ENCODE data around the gene AP3D1. TPM values are rescaled to one million over a fixed set of nuclear protein-coding genes. Genes with fewer than 3 reads are reported as not detected.
"Not testable (repeated sequence)": the region's sequence is repeated elsewhere in the genome, so short reads cannot be mapped to it uniquely, and the experiment has no call there.

Gene AP3D1
- 10 to 100 TPM; 41.8 to 41.9 TPM for total RNA-seq
- polyA plus RNA-seq (2013, experiment 1 of 2): 59.4 TPM
- polyA plus RNA-seq (2013, experiment 2 of 2): 68.8 TPM
- total RNA-seq: 91.3 to 224 (median 157) reads per million in 172 experiments

- ATAC-seq (ENCODE audit: poor library complexity): peak; percentile 87
- peak within 1 kb of the TSS; percentile 77 to 92 for H3K27ac ChIP-seq (ENCODE audit: low read depth in 1 of 2, low read length in 2 of 2)
- H3K27me3 Mint-ChIP-seq: no peaks in the 10 kb centered on the region
- H3K9me3 ChIP-seq (ENCODE audit: control insufficient read depth in 1 of 2, insufficient read depth in 1 of 2, low read length in 2 of 2): no peaks in the 10 kb centered on the region
- no peak for TF ChIP-seq CTCF (IDR thresholded peaks at IDR 0.05)
- no peaks in the 10 kb centered on the region for H3K27me3 ChIP-seq (ENCODE audit: control insufficient read depth in 1 of 2, insufficient read depth in 2 of 2, low read length in 2 of 2)
- H3K9me3 Mint-ChIP-seq: no peaks in the 10 kb centered on the region
- H3K36me3 Mint-ChIP-seq (ENCODE audit: low read depth): peaks cover 4% of the 10 kb centered on the region
- H3K4me3 Mint-ChIP-seq: peak within 1 kb of the TSS; percentile 93
- intact Hi-C loops (cut with DNase I, micrococcal nuclease): loop anchor here (1.0 to 5.0 kb wide), 5 partner anchors 55 to 176 kb away; partner anchors contain the start of genes IZUMO4 (in 2 of the 2), MOB3A (in 2 of the 2), PLEKHJ1 (in 2 of the 2) and SF3A2 (in 2 of the 2)
- H3K27ac Mint-ChIP-seq: peak within 1 kb of the TSS; percentile 90
- H3K4me1 Mint-ChIP-seq (ENCODE audit: low read depth): peaks cover 31% of the 10 kb centered on the region
- ChIA-PET POLR2A (interaction anchor here (0.6 to 2.1 kb wide), 13 partner anchors 13 to 799 kb away, joined by 3 to 11 read pairs (median 4); partner anchors contain the start of genes GADD45B, PLEKHJ1 and TIMM13), CTCF (interaction anchor here (0.5 to 2.0 kb wide), 3 partner anchors 20 to 132 kb away, joined by 3 to 6 read pairs (median 3); no protein-coding TSS in a partner anchor)
- peaks cover 7% of the 10 kb centered on the region for H3K36me3 ChIP-seq (ENCODE audit: insufficient read depth, low read length)
- DNase-seq: peak; percentile 100
- H3K4me3 ChIP-seq (ENCODE audit: low read length): peak within 1 kb of the TSS; percentile 80
- peaks cover 50% of the 10 kb centered on the region for H3K4me1 ChIP-seq (ENCODE audit: insufficient read depth, low read length)
Measured at GRCh38 chr19:2151339-2152229, at the start of gene AP3D1. Gene AP3D1, minus strand, starts transcription at chr19:2151566. Its CDS starts 232 bp downstream, at chr19:2151334.

- H3K27me3 ChIP-seq (ENCODE audit: control insufficient read depth in 1 of 2, insufficient read depth in 2 of 2, low read length in 2 of 2); H3K27ac Mint-ChIP-seq; H3K4me3 ChIP-seq (ENCODE audit: low read length); DNase-seq; H3K9me3 ChIP-seq (ENCODE audit: control insufficient read depth in 1 of 2, insufficient read depth in 1 of 2, low read length in 2 of 2); H3K9me3 Mint-ChIP-seq; ATAC-seq (ENCODE audit: poor library complexity); H3K4me3 Mint-ChIP-seq; H3K27ac ChIP-seq (ENCODE audit: low read depth in 1 of 2, low read length in 2 of 2); H3K4me1 Mint-ChIP-seq (ENCODE audit: low read depth); intact Hi-C loops (cut with DNase I, micrococcal nuclease); H3K4me1 ChIP-seq (ENCODE audit: insufficient read depth, low read length); H3K27me3 Mint-ChIP-seq; CTCF ChIA-PET; POLR2A ChIA-PET: not testable (repeated sequence)
- H3K36me3 ChIP-seq (ENCODE audit: insufficient read depth, low read length): peaks cover 25% of the 10 kb centered on the region
- peaks cover 23% of the 10 kb centered on the region for H3K36me3 Mint-ChIP-seq (ENCODE audit: low read depth)
Measured at GRCh38 chr19:2200624-2201294, 49.4 kb upstream of the AP3D1 start.

GRCh38 chr19:2199861-2200623 is 48.7 kb upstream of the AP3D1 start:
- H3K36me3 ChIP-seq (ENCODE audit: insufficient read depth, low read length): peaks cover 32% of the 10 kb centered on the region
- H3K27me3 ChIP-seq (ENCODE audit: control insufficient read depth in 1 of 2, insufficient read depth in 2 of 2, low read length in 2 of 2): no peaks in the 10 kb centered on the region
- CTCF ChIA-PET: no interaction called here

More at GRCh38 chr19:2199861-2200623, 48.7 kb upstream of the AP3D1 start:
- Mint-ChIP-seq H3K4me1 (ENCODE audit: low read depth) (no peaks in the 10 kb centered on the region), H3K27ac (no peak overlapping the region), H3K9me3 (no peaks in the 10 kb centered on the region), H3K36me3 (ENCODE audit: low read depth) (peaks cover 22% of the 10 kb centered on the region), H3K4me3 (no peak overlapping the region), H3K27me3 (no peaks in the 10 kb centered on the region)
- DNase-seq (no peak), ATAC-seq (ENCODE audit: poor library complexity) (no peak)
- intact Hi-C loops (cut with DNase I, micrococcal nuclease): no loop called here
- no peak overlapping the region for H3K27ac ChIP-seq (ENCODE audit: low read depth in 1 of 2, low read length in 2 of 2)
- POLR2A ChIA-PET: no interaction called here
- no peaks in the 10 kb centered on the region for H3K4me1 ChIP-seq (ENCODE audit: insufficient read depth, low read length)
- H3K9me3 ChIP-seq (ENCODE audit: control insufficient read depth in 1 of 2, insufficient read depth in 1 of 2, low read length in 2 of 2): no peaks in the 10 kb centered on the region
- H3K4me3 ChIP-seq (ENCODE audit: low read length): no peak overlapping the region
- no peak for TF ChIP-seq CTCF (IDR thresholded peaks at IDR 0.05)
